ENCODE results near the gene DCLK1. TPM values are rescaled to one million over a fixed set of nuclear protein-coding genes. Genes with fewer than 3 reads are reported as not detected.

Gene DCLK1
- total RNA-seq, 1 experiment from 2014 or later: 36.2 TPM

GRCh38 chr13:35835989-35836388 is 295.2 kb downstream of the DCLK1 start:
- no peaks in the 10 kb centered on the region for H3K79me1 ChIP-seq (ENCODE audit: insufficient read depth, low read depth, low read length, poor library complexity, severe bottlenecking)
- Mint-ChIP-seq H3K36me3 (ENCODE audit: insufficient read depth in 1 of 3, low read depth in 3 of 3) (peaks cover 0 to 25% (median 5%) of the 10 kb centered on the region in 3 experiments; a peak in 3 of 7 replicates), H3K27me3 (ENCODE audit: low read depth) (no peaks in the 10 kb centered on the region), H3K27ac (no peak overlapping the region), H3K4me1 (peaks cover 12 to 14% of the 10 kb centered on the region in 2 experiments), H3K9me3 (no peaks in the 10 kb centered on the region), H3K4me3 (no peak overlapping the region)
- no peak overlapping the region for H2BK12ac ChIP-seq (ENCODE audit: insufficient read length, low read depth, low read length)
- H3K27me3 ChIP-seq (ENCODE audit: insufficient read depth, low read length): no peaks in the 10 kb centered on the region
- no peak overlapping the region for H2BK5ac ChIP-seq (ENCODE audit: insufficient read length, low read length)
- H3K18ac ChIP-seq (ENCODE audit: insufficient read length, low read depth, low read length): no peak overlapping the region
- H3T11ph ChIP-seq (ENCODE audit: low read length): no peak overlapping the region
- H3K4me1 ChIP-seq (ENCODE audit: insufficient read depth, low read length): no peaks in the 10 kb centered on the region
- H2AK5ac ChIP-seq (ENCODE audit: insufficient read length, low read length): no peak overlapping the region
- no peak overlapping the region for H2BK120ac ChIP-seq (ENCODE audit: low read depth, low read length, poor library complexity, severe bottlenecking)
- no CpG with 5 or more reads among the region's 4 CpGs for WGBS (ENCODE audit: extremely low coverage, insufficient read length, low lambda C conversion rate)
- TF ChIP-seq CTCF (conservative IDR thresholded peaks at IDR 0.05): no peak
- no peak overlapping the region for H2BK20ac ChIP-seq (ENCODE audit: low read depth, low read length, poor library complexity, severe bottlenecking)
- no peak overlapping the region for H3K9ac ChIP-seq (ENCODE audit: extremely low read depth, insufficient read length, low read length)
- H4K8ac ChIP-seq (replicated peaks; ENCODE audit: insufficient read length, low read depth, low read length): no peak overlapping the region
- H2AFZ ChIP-seq (ENCODE audit: low read length): no peak overlapping the region
- H3K14ac ChIP-seq (ENCODE audit: insufficient read depth, low read length): no peak overlapping the region
- no peak overlapping the region for H2BK15ac ChIP-seq (ENCODE audit: low read depth, low read length)
- no peak overlapping the region for H3K4me2 ChIP-seq (ENCODE audit: insufficient read depth, insufficient read length, low read length)
- no peak overlapping the region for H3K4ac ChIP-seq (ENCODE audit: low read depth, low read length)
- DNase-seq: no peak
- H3K27ac ChIP-seq (ENCODE audit: insufficient read length, low read depth, low read length): no peak overlapping the region
- H4K20me1 ChIP-seq (ENCODE audit: control insufficient read depth, insufficient read depth, insufficient read length): no peaks in the 10 kb centered on the region
- H3K56ac ChIP-seq (ENCODE audit: insufficient read length, low read depth, low read length): no peak overlapping the region
- no peak overlapping the region for H4K91ac ChIP-seq (ENCODE audit: insufficient read length, low read depth, low read length)
- no peaks in the 10 kb centered on the region for H3K9me3 ChIP-seq (ENCODE audit: control insufficient read depth, low read depth, low read length)
- H3K79me2 ChIP-seq (ENCODE audit: insufficient read depth, low read length): no peaks in the 10 kb centered on the region
- no peaks in the 10 kb centered on the region for H3K23me2 ChIP-seq (ENCODE audit: insufficient read length, low read depth, low read length, poor library complexity, severe bottlenecking)
- H3K23ac ChIP-seq (ENCODE audit: insufficient read length, low read depth, low read length): no peak overlapping the region
- H4K5ac ChIP-seq (ENCODE audit: insufficient read length, low read depth, low read length): no peak overlapping the region
